Tibial nerve (tissue), 4 donors: ENCODE data around the gene HTR1E. TPM values are rescaled to one million over a fixed set of nuclear protein-coding genes. Genes with fewer than 3 reads are reported as not detected.
"Not testable (repeated sequence)": the region's sequence is repeated elsewhere in the genome, so short reads cannot be mapped to it uniquely, and the experiment has no call there.

ENCODE experiments used
- DNase-seq, 2 donors: peaks; one replicate each; pipeline ENCODE4 v3.0.0-alpha.2; 2019; ENCODE audit warnings: low spot score in 2 of 2
- H3K27ac ChIP-seq, 4 donors: fragments of 200-600 bp; sonication (generic) in 3 of 4; one replicate each; pipeline ENCODE4 v1.5.1; 2017 to 2019; ENCODE audit warnings: mild to moderate bottlenecking in 1 of 4
- H3K27me3 ChIP-seq, 2 donors: fragments of 200-600 bp; sonication (generic) in 1 of 2; one replicate each; pipeline versions ENCODE4 v1.5.1 to v1.6.0; 2017 to 2019
- H3K36me3 ChIP-seq, 3 donors: fragments of 200-600 bp; sonication (generic); one replicate each; pipeline ENCODE4 v1.5.1; 2018 to 2019
- H3K4me1 ChIP-seq, 4 donors: fragments of 200-600 bp; sonication (generic) in 3 of 4; one replicate each; pipeline ENCODE4 v1.5.1; 2017 to 2019
- H3K4me3 ChIP-seq, 4 donors: fragments of 200-600 bp; sonication (generic) in 3 of 4; one replicate each; pipeline ENCODE4 v1.5.1; 2017 to 2019; ENCODE audit warnings: mild to moderate bottlenecking in 1 of 4, moderate library complexity in 1 of 4
- H3K9me3 ChIP-seq, 4 donors: fragments of 200-600 bp; sonication (generic) in 3 of 4; one replicate each; pipeline ENCODE4 v1.5.1; 2017 to 2019
- EP300 ChIP-seq, 2 donors: sonication (generic); formaldehyde crosslinking; IDR thresholded peaks; one replicate each; pipeline ENCODE4 v1.6.1; 2017; ENCODE audit warnings: antibody characterized with exemption in 2 of 2, mild to moderate bottlenecking in 1 of 2
- POLR2A ChIP-seq, 2 donors: fragments of 450-650 bp; IDR thresholded peaks; one replicate each; pipeline ENCODE4 v1.6.1; 2017; ENCODE audit warnings: antibody characterized with exemption in 2 of 2, mild to moderate bottlenecking in 2 of 2, moderate library complexity in 2 of 2
- WGBS, 2 donors: methylation state at CpG; one replicate each; pipeline ENCODE4 v1.1.5; 2018; 5-methylcytosine and 5-hydroxymethylcytosine counted together
- total RNA-seq, 4 donors: library from RNA; depleted of rRNA; stranded (reverse); fragments of >200 nt; gene quantifications; one replicate each; pipeline ENCODE4 v1.1.0, GENCODE V29; 2016
- TF ChIP-seq, protein P1 (sequence below), 5 experiments: fragments of 200-600 bp in 3 of 5; fragments of 450-650 bp in 2 of 5; sonication (generic) in 3 of 5; IDR thresholded peaks; one replicate each; pipeline ENCODE4 v1.5.1; 2016 to 2019; ENCODE audit warnings: antibody characterized with exemption in 5 of 5, mild to moderate bottlenecking in 3 of 5, moderate library complexity in 2 of 5

HTR1E gene
- total RNA-seq, 4 donors from 2014 or later, result not detected

DNA sequence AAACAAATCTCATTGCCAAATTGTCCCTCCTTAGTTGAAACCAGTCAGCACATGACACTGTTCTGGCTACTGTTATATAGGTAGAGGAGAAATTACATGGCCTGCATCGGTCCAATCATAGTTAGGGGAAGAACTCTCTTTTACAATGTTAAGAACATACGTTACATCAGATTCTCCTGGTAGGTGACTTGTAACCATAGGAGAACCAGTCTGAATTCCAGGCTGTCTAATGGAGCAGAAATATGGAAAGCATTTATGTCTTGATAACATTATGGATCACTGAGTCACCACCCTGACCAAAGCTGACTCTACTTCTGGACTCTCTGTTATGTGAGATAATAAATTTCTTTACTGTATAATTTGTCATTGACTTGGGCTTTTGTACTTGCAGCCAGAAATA lies 40.9 kb downstream of the HTR1E start:
- H3K36me3 ChIP-seq, result no peaks in the 10 kb centered on the region
- no peaks in the 10 kb centered on the region for H3K4me1 ChIP-seq
- H3K9me3 ChIP-seq, result no peaks in the 10 kb centered on the region
- TF ChIP-seq, protein P1, sequence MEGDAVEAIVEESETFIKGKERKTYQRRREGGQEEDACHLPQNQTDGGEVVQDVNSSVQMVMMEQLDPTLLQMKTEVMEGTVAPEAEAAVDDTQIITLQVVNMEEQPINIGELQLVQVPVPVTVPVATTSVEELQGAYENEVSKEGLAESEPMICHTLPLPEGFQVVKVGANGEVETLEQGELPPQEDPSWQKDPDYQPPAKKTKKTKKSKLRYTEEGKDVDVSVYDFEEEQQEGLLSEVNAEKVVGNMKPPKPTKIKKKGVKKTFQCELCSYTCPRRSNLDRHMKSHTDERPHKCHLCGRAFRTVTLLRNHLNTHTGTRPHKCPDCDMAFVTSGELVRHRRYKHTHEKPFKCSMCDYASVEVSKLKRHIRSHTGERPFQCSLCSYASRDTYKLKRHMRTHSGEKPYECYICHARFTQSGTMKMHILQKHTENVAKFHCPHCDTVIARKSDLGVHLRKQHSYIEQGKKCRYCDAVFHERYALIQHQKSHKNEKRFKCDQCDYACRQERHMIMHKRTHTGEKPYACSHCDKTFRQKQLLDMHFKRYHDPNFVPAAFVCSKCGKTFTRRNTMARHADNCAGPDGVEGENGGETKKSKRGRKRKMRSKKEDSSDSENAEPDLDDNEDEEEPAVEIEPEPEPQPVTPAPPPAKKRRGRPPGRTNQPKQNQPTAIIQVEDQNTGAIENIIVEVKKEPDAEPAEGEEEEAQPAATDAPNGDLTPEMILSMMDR (IDR thresholded peaks at IDR 0.05), result no peak
- TF ChIP-seq POLR2A (IDR thresholded peaks at IDR 0.05), result no peak
- no peak for DNase-seq
- H3K4me3 ChIP-seq, result no peak overlapping the region
- 92 to 94% methylated on average over 2 of the region's 2 CpGs for WGBS, 2 donors
- no peak overlapping the region for H3K27ac ChIP-seq
- no peaks in the 10 kb centered on the region for H3K27me3 ChIP-seq

DNA sequence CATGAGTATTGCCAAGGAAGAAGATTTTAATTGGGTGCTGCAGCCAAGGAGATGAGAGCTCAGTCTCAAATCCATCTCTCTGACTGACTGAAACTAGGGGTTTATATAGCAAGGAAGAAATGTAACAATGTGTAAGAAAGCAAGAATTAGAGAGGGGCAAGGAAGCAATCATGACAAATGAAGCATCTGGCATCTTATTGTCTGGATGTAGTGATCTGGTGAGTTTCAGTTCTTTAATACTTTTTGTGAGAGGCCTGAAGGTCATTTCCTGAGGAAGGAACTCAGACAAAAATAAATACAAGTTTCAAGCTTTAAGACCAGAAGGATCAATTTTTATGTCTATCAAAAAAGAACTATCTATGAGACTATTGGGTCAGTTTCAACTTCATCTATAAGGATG lies 64.2 kb downstream of the HTR1E start:
- DNase-seq, result no peak
- Histone ChIP-seq H3K36me3 (no peaks in the 10 kb centered on the region), H3K4me3 (no peak overlapping the region), H3K27me3 (no peaks in the 10 kb centered on the region), H3K9me3 (peaks cover 0 to 9% (median 0%) of the 10 kb centered on the region in 4 donors), H3K4me1 (no peaks in the 10 kb centered on the region), H3K27ac (no peak overlapping the region)
- TF ChIP-seq, protein P1 (IDR thresholded peaks at IDR 0.05), result no peak
- TF ChIP-seq POLR2A (IDR thresholded peaks at IDR 0.05) (no peak), EP300 (IDR thresholded peaks at IDR 0.05) (no peak)

DNA sequence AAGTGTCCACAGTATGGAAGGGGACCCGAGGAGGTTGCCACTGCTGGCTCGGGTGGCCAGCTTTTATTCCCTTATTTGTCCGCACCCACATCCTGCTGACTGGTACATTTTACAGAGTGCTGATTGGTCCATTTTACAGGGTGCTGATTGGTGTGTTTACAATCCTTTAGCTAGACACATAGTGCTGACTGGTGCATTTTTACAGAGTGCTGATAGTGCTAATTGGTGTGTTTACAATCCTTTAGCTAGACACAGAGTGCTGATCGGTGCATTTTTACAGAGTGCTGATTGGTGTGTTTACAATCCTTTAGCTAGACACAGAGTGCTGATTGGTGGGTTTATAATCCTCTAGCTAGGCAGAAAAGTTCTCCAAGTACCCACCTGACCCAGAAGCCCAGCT lies 65.1 kb downstream of the HTR1E start:
- H3K4me1 ChIP-seq, DNase-seq, H3K27ac ChIP-seq, H3K27me3 ChIP-seq, H3K4me3 ChIP-seq, H3K36me3 ChIP-seq: not testable (repeated sequence)
- peaks cover 0 to 12% (median 0%) of the 10 kb centered on the region in 4 donors for H3K9me3 ChIP-seq
- 93% methylated on average over 4 of the region's 4 CpGs for WGBS, 2 donors

DNA sequence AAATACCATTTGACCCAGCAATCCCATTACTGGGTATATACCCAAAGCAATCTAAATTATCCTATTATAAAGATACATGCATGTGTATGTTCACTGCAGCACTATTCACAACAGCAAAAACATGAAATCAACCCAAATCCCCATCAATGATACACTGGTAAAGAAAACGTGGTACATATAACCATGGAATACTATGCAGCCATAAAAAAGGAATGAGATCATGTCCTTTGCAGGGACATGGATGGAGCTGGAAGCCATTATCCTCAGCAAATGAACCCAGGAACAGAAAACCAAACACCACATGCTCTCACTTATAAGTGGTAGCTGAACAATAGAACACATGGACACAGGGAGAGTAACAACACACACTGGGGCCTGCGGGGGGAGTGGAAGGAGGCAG lies 69.2 kb downstream of the HTR1E start:
- 82 to 85% methylated on average over 2 of the region's 2 CpGs for WGBS, 2 donors
- not testable (repeated sequence) for H3K4me1 ChIP-seq, H3K27me3 ChIP-seq, H3K27ac ChIP-seq, H3K9me3 ChIP-seq, H3K4me3 ChIP-seq, DNase-seq, H3K36me3 ChIP-seq

DNA sequence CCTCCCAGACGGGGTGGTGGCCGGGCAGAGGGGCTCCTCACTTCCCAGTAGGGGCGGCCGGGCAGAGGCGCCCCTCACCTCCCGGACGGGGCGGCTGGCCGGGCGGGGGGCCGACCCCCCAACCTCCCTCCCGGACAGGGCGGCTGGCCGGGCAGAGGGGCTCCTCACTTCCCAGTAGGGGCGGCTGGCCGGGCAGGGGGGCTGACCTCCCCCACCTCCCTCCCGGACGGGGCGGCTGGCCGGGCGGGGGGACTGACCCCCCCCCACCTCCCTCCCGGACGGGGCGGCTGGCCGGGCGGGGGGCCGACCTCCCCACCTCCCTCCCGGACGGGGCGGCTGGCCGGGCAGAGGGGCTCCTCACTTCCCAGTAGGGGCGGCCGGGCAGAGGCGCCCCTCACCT lies 72.3 kb downstream of the HTR1E start:
- WGBS, 2 donors, result no CpG with 5 or more reads among the region's 34 CpGs
- H3K27ac ChIP-seq, H3K27me3 ChIP-seq, H3K4me3 ChIP-seq, DNase-seq, H3K4me1 ChIP-seq, H3K9me3 ChIP-seq, H3K36me3 ChIP-seq: not testable (repeated sequence)

- 87 to 89% methylated on average over 3 of the region's 3 CpGs for WGBS, 2 donors
- Histone ChIP-seq H3K36me3 (no peaks in the 10 kb centered on the region), H3K9me3 (no peaks in the 10 kb centered on the region), H3K27ac (no peak overlapping the region), H3K4me1 (no peaks in the 10 kb centered on the region), H3K27me3 (no peaks in the 10 kb centered on the region), H3K4me3 (no peak overlapping the region)
- TF ChIP-seq POLR2A (IDR thresholded peaks at IDR 0.05), result no peak
- TF ChIP-seq, protein P1 (IDR thresholded peaks at IDR 0.05), result no peak
- TF ChIP-seq EP300 (IDR thresholded peaks at IDR 0.05), result no peak
- no peak for DNase-seq
Measured at GRCh38 chr6:87012035-87012434, 74.7 kb downstream of the HTR1E start.

DNA sequence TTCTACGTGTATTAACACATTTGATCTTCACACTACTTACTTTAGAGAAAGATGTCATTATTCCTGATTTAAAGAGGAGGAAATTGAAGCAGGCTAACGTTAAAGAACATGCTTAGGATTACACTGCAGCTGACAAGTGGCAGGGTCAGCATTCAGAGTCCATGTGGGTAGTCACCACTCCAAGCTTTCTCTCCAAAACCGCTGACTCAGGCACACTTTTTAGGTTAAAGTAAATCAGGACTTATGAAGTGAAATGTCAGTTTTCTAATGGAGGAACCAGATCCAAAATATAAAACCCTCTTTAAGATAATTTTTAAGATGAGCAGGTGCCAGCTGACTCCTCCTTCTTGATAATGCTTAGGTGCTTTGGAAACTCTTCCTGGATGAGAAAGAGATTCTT lies 75.4 kb downstream of the HTR1E start:
- Histone ChIP-seq H3K27ac (no peak overlapping the region), H3K4me1 (no peaks in the 10 kb centered on the region), H3K4me3 (no peak overlapping the region), H3K9me3 (no peaks in the 10 kb centered on the region), H3K27me3 (no peaks in the 10 kb centered on the region), H3K36me3 (no peaks in the 10 kb centered on the region)
- TF ChIP-seq, protein P1 (IDR thresholded peaks at IDR 0.05), result no peak
- no peak for TF ChIP-seq EP300 (IDR thresholded peaks at IDR 0.05)
- TF ChIP-seq POLR2A (IDR thresholded peaks at IDR 0.05), result no peak
- no peak for DNase-seq
- 60 to 65% methylated on average over 3 of the region's 3 CpGs for WGBS, 2 donors
